ENCODE data around the gene CTBP1. TPM values are rescaled to one million over a fixed set of nuclear protein-coding genes. Genes with fewer than 3 reads are reported as not detected.

The CTBP1 gene
- total RNA-seq, 1 experiment from 2014 or later, result 136 TPM

DNA sequence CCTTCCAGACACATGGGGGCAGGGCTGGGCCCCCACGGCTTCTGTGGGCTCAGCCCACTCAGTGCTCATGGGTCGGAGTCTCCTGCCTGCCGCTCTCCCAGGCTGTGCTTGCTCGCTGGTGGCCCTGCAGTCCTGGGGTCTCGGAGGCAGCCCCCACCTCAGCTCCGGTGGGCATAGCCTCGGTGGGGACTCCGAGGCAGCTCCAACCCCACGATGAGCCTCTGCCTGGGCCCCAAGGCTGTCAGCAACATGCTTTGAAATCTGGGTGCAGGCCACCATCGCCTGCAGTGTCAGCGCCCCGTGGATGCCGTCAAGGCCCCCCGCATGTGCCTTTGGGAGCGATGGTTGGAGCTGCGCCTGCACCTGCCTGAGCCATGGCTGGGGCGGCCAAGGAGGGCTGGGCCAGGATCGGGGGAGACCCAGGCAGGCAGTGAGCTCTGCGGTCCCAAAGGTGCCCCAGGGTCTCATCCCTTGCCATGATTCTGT is 46.4 kb downstream of the CTBP1 start:
- TF ChIP-seq, protein P1, sequence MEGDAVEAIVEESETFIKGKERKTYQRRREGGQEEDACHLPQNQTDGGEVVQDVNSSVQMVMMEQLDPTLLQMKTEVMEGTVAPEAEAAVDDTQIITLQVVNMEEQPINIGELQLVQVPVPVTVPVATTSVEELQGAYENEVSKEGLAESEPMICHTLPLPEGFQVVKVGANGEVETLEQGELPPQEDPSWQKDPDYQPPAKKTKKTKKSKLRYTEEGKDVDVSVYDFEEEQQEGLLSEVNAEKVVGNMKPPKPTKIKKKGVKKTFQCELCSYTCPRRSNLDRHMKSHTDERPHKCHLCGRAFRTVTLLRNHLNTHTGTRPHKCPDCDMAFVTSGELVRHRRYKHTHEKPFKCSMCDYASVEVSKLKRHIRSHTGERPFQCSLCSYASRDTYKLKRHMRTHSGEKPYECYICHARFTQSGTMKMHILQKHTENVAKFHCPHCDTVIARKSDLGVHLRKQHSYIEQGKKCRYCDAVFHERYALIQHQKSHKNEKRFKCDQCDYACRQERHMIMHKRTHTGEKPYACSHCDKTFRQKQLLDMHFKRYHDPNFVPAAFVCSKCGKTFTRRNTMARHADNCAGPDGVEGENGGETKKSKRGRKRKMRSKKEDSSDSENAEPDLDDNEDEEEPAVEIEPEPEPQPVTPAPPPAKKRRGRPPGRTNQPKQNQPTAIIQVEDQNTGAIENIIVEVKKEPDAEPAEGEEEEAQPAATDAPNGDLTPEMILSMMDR (conservative IDR thresholded peaks at IDR 0.05), result no peak
- H4K20me1 ChIP-seq (ENCODE audit: control insufficient read depth, insufficient read depth, insufficient read length), result peaks cover 4% of the 10 kb centered on the region
- no peak for DNase-seq
- H3K23me2 ChIP-seq (ENCODE audit: insufficient read length, low read depth, low read length, poor library complexity, severe bottlenecking), result no peaks in the 10 kb centered on the region
- Mint-ChIP-seq H3K4me1 (no peaks in the 10 kb centered on the region), H3K9me3 (no peaks in the 10 kb centered on the region), H3K4me3 (no peak overlapping the region), H3K27me3 (ENCODE audit: low read depth) (peaks cover 14% of the 10 kb centered on the region), H3K27ac (no peak overlapping the region), H3K36me3 (ENCODE audit: insufficient read depth in 1 of 3, low read depth in 3 of 3) (peaks cover 0 to 2% (median 0%) of the 10 kb centered on the region in 3 experiments; a peak in 2 of 7 replicates)
- H3K4ac ChIP-seq (ENCODE audit: low read depth, low read length), result no peak overlapping the region
- no peak overlapping the region for H4K91ac ChIP-seq (ENCODE audit: insufficient read length, low read depth, low read length)
- H2AK5ac ChIP-seq (ENCODE audit: insufficient read length, low read length), result no peak overlapping the region
- H3K18ac ChIP-seq (ENCODE audit: insufficient read length, low read depth, low read length), result no peak overlapping the region
- no peaks in the 10 kb centered on the region for H3K9me3 ChIP-seq (ENCODE audit: control insufficient read depth, low read depth, low read length)
- no peak overlapping the region for H3K27ac ChIP-seq (ENCODE audit: insufficient read length, low read depth, low read length)
- H3K56ac ChIP-seq (ENCODE audit: insufficient read length, low read depth, low read length), result no peak overlapping the region
- no peak overlapping the region for H4K8ac ChIP-seq (replicated peaks; ENCODE audit: insufficient read length, low read depth, low read length)
- H2BK120ac ChIP-seq (ENCODE audit: low read depth, low read length, poor library complexity, severe bottlenecking), result no peak overlapping the region
- H2AFZ ChIP-seq (ENCODE audit: low read length), result no peak overlapping the region
- H2BK12ac ChIP-seq (ENCODE audit: insufficient read length, low read depth, low read length), result no peak overlapping the region
- no peaks in the 10 kb centered on the region for H3K4me1 ChIP-seq (ENCODE audit: insufficient read depth, low read length)
- no peak overlapping the region for H4K5ac ChIP-seq (ENCODE audit: insufficient read length, low read depth, low read length)
- H3T11ph ChIP-seq (ENCODE audit: low read length), result no peak overlapping the region
- H3K23ac ChIP-seq (ENCODE audit: insufficient read length, low read depth, low read length), result no peak overlapping the region
- H3K79me2 ChIP-seq (ENCODE audit: insufficient read depth, low read length), result no peaks in the 10 kb centered on the region
- H3K9ac ChIP-seq (ENCODE audit: extremely low read depth, insufficient read length, low read length), result no peak overlapping the region
- no peak overlapping the region for H2BK15ac ChIP-seq (ENCODE audit: low read depth, low read length)
- no peaks in the 10 kb centered on the region for H3K27me3 ChIP-seq (ENCODE audit: insufficient read depth, low read length)
- H3K4me2 ChIP-seq (ENCODE audit: insufficient read depth, insufficient read length, low read length), result no peak overlapping the region
- no peak overlapping the region for H2BK20ac ChIP-seq (ENCODE audit: low read depth, low read length, poor library complexity, severe bottlenecking)
- WGBS (ENCODE audit: extremely low coverage, insufficient read length, low lambda C conversion rate), result no CpG with 5 or more reads among the region's 19 CpGs
- no peak overlapping the region for H3K14ac ChIP-seq (ENCODE audit: insufficient read depth, low read length)
- no peaks in the 10 kb centered on the region for H3K79me1 ChIP-seq (ENCODE audit: insufficient read depth, low read depth, low read length, poor library complexity, severe bottlenecking)
- no peak overlapping the region for H2BK5ac ChIP-seq (ENCODE audit: insufficient read length, low read length)

Data from H9 (cell line).